A673 (cell line): ENCODE results near the gene SGK1. TPM values are rescaled to one million over a fixed set of nuclear protein-coding genes. Genes with fewer than 3 reads are reported as not detected.
"Not testable (repeated sequence)": the region's sequence is repeated elsewhere in the genome, so short reads cannot be mapped to it uniquely, and the experiment has no call there.

ENCODE experiments used
- BruUV-seq: library from RNA; stranded (reverse); fragments of 400-500 nt; replicated peaks from 2 replicates; lab custom pipeline; 2021; lab: Mats Ljungman, UMichigan
- CTCF ChIA-PET: fragments of 300-600 bp; sonication (Branson Sonifier 250); formaldehyde crosslinking; loops from one replicate; lab custom pipeline; 2022; ENCODE audit warnings: antibody characterized with exemption; lab: Charles Lee
- POLR2A ChIA-PET: fragments of 300-600 bp; sonication (Branson Sonifier 250); formaldehyde crosslinking; loops from one replicate; lab custom pipeline; 2022; ENCODE audit warnings: antibody characterized with exemption; ENCODE audit not compliant: low non-redundant PET; lab: Charles Lee
- DNase-seq: peaks from one replicate; pipeline ENCODE4 v3.0.0-alpha.2; 2015; ENCODE audit warnings: low spot score
- H3K27ac ChIP-seq: fragments of 200-600 bp; sonication (generic); 2 replicates; pipeline ENCODE4 v1.5.1; 2016; ENCODE audit warnings: mixed run types, low read depth, mild to moderate bottlenecking, mixed read lengths, antibody characterized with exemption, low read length; ENCODE audit not compliant: poor library complexity, severe bottlenecking
- H3K27me3 ChIP-seq: fragments of 200-600 bp; sonication (generic); replicated peaks from 2 replicates; pipeline ENCODE4 v1.6.1; 2017; ENCODE audit warnings: mixed run types, low read depth, mild to moderate bottlenecking, mixed read lengths, antibody characterized with exemption, low read length; ENCODE audit not compliant: insufficient read depth, poor library complexity
- H3K36me3 ChIP-seq: fragments of 200-600 bp; sonication (generic); 2 replicates; pipeline ENCODE4 v1.6.1; 2016; ENCODE audit warnings: mixed run types, mild to moderate bottlenecking, mixed read lengths, antibody characterized with exemption, low read length; ENCODE audit not compliant: insufficient read depth, poor library complexity, severe bottlenecking
- H3K4me1 ChIP-seq: fragments of 200-600 bp; sonication (generic); 2 replicates; pipeline ENCODE4 v1.6.1; 2017; ENCODE audit warnings: mixed run types, mild to moderate bottlenecking, mixed read lengths, antibody characterized with exemption, low read length; ENCODE audit not compliant: insufficient read depth, poor library complexity, severe bottlenecking
- H3K4me3 ChIP-seq: fragments of 200-600 bp; sonication (generic); 2 replicates; pipeline ENCODE4 v1.5.1; 2016; ENCODE audit warnings: low read depth, mixed run types, mild to moderate bottlenecking, mixed read lengths, low read length; ENCODE audit not compliant: poor library complexity, severe bottlenecking
- H3K9me3 ChIP-seq: fragments of 200-600 bp; sonication (generic); 2 replicates; pipeline ENCODE4 v1.6.1; 2016; ENCODE audit warnings: mixed run types, low read depth, mild to moderate bottlenecking, mixed read lengths, antibody characterized with exemption, low read length; ENCODE audit not compliant: poor library complexity, severe bottlenecking
- EZH2 ChIP-seq: fragments of 200-600 bp; sonication (generic); IDR thresholded peaks from 2 replicates; pipeline ENCODE4 v1.6.1; 2017; ENCODE audit warnings: borderline replicate concordance, low read depth, mild to moderate bottlenecking, mixed read lengths, antibody characterized with exemption, low read length; ENCODE audit not compliant: poor library complexity, severe bottlenecking
- intact Hi-C: fragments of 100-400 bp; cut with micrococcal nuclease; formaldehyde crosslinking; loops from one replicate; pipeline ENCODE4 v1.10.0; 2022; ENCODE audit not compliant: unreplicated experiment
- total RNA-seq: library from RNA; stranded (reverse); gene quantifications from 2 replicates; pipeline ENCODE4 v1.2.3, GENCODE V29; 2021
- TF ChIP-seq, protein P1 (sequence below): fragments of 300-800, 200-600 bp; sonication (generic); conservative IDR thresholded peaks from 2 replicates; pipeline ENCODE4 v1.5.1; 2017; ENCODE audit warnings: low read depth, mild to moderate bottlenecking, antibody characterized with exemption, low read length, moderate library complexity, mixed read lengths

Gene SGK1
- total RNA-seq, 1 experiment from 2014 or later: 73.3 TPM

DNA sequence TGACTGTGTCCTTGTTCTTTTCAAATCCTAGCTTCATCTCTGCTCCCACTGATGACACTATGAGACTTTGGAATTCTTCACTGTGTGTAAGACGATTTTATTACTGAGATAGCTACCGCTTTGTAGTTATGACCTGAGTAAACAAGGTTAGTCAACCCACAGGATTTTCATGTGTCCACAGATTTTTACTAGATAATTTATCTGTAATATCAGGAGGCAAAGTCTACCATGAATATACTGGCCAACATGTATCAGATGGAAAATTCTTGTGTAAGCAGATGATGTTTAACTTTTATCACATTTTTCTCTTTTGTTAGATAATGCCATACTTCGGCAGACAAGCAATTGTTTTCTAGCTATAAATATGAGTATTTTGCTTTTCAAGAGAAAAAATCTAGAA, 119.8 kb downstream of the SGK1 start:
- no peaks in the 10 kb centered on the region for H3K9me3 ChIP-seq
- BruUV-seq: no TSS peak
- intact Hi-C loops: no loop called here
- ChIA-PET CTCF (no interaction called here), POLR2A (interaction anchor here (0.6 kb wide), 1 partner anchor 1065 kb away, joined by 3 read pairs; no protein-coding TSS in a partner anchor)
- no peak for DNase-seq
- H3K4me1 ChIP-seq: no peaks in the 10 kb centered on the region
- H3K27me3 ChIP-seq: no peaks in the 10 kb centered on the region
- H3K4me3 ChIP-seq: no peak overlapping the region
- H3K36me3 ChIP-seq: no peaks in the 10 kb centered on the region
- no peak overlapping the region for H3K27ac ChIP-seq
- TF ChIP-seq EZH2: no peak
- TF ChIP-seq, protein P1, sequence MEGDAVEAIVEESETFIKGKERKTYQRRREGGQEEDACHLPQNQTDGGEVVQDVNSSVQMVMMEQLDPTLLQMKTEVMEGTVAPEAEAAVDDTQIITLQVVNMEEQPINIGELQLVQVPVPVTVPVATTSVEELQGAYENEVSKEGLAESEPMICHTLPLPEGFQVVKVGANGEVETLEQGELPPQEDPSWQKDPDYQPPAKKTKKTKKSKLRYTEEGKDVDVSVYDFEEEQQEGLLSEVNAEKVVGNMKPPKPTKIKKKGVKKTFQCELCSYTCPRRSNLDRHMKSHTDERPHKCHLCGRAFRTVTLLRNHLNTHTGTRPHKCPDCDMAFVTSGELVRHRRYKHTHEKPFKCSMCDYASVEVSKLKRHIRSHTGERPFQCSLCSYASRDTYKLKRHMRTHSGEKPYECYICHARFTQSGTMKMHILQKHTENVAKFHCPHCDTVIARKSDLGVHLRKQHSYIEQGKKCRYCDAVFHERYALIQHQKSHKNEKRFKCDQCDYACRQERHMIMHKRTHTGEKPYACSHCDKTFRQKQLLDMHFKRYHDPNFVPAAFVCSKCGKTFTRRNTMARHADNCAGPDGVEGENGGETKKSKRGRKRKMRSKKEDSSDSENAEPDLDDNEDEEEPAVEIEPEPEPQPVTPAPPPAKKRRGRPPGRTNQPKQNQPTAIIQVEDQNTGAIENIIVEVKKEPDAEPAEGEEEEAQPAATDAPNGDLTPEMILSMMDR: no peak

DNA sequence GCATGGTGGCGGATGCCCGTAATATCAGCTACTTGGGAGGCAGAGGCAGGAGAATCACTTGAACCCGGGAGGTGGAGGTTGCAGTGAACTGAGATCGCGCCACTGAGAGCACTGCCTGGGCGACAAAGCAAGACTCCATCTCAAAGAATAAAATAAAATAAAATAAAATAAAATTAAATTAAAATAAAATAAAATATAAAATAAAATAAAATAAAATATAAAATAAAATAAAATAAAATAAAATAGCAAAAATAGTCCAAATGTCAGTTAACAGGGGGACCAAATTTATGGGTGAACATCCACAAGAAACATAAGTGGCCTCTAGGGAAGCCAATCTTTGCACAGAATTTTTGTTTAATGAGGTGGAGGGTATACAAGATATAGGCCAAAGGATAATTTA, 120.2 kb downstream of the SGK1 start:
- H3K4me3 ChIP-seq, H3K9me3 ChIP-seq, DNase-seq, H3K27ac ChIP-seq, intact Hi-C loops, H3K36me3 ChIP-seq, BruUV-seq, H3K4me1 ChIP-seq, H3K27me3 ChIP-seq, CTCF ChIA-PET: not testable (repeated sequence)
- POLR2A ChIA-PET: interaction anchor here (0.6 kb wide), 1 partner anchor 1065 kb away, joined by 3 read pairs; no protein-coding TSS in a partner anchor

DNA sequence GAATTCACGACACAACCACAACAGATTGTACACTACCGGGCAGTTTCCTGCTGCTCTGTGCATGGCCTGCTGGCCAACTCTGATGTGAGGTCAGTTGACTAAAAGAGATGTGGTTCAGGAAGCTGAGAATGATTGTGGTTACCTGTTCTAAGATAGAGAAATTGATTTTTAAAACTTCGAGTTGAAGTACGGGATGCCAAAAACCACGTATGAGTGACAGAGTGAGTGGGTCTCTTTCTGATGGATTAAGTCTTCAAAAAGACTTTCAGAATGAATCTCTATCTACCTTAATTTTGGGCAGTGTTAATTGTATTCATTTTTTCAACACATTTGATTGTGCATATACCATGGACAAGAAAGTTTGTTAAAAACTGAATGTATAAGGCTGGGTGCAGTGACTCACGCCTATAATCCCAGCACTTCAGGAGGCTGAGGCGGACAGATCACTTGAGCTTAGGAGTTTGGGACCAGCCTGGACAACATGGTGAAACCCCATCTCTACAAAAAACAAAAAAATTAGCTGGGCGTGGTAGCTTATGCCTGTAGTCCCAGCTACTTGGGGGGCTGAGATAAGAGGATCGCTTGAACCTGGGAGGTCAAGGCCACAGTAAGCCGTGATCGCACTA, 121.2 kb downstream of the SGK1 start:
- H3K27me3 ChIP-seq: no peaks in the 10 kb centered on the region
- ChIA-PET POLR2A (no interaction called here), CTCF (no interaction called here)
- no peaks in the 10 kb centered on the region for H3K4me1 ChIP-seq
- no peaks in the 10 kb centered on the region for H3K9me3 ChIP-seq
- intact Hi-C loops: no loop called here
- no peak overlapping the region for H3K4me3 ChIP-seq
- no TSS peak for BruUV-seq
- no peaks in the 10 kb centered on the region for H3K36me3 ChIP-seq
- TF ChIP-seq, protein P1: no peak
- TF ChIP-seq EZH2: no peak
- H3K27ac ChIP-seq: no peak overlapping the region
- DNase-seq: no peak

DNA sequence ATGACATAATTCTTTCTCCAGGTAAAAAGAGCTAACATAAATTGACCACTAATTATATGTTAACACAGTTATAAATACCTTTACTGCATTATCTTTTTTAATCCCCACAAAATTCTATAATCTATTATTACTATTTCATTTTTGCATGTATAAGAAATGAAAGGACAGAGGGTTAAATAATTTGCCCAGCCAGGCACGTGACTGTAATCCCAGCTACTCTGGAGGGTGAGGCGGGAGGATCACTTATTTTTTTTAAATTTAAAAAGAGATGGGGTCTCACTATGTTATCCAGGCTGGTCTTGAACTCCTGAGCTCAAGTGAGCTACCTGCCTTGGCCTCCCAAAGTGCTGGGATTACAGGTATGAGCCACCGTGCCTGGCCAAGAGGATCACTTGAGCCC, 121.9 kb downstream of the SGK1 start:
- H3K36me3 ChIP-seq: no peaks in the 10 kb centered on the region
- BruUV-seq: no TSS peak
- DNase-seq: no peak
- no peaks in the 10 kb centered on the region for H3K9me3 ChIP-seq
- ChIA-PET CTCF (no interaction called here), POLR2A (no interaction called here)
- TF ChIP-seq, protein P1: no peak
- TF ChIP-seq EZH2: no peak
- H3K4me3 ChIP-seq: no peak overlapping the region
- H3K27ac ChIP-seq: no peak overlapping the region
- intact Hi-C loops: no loop called here
- no peaks in the 10 kb centered on the region for H3K4me1 ChIP-seq
- H3K27me3 ChIP-seq: no peaks in the 10 kb centered on the region
